NCI-H1092 treated with DMSO at 0.1 percent for 48 hours (cell line): Measurements from ENCODE around the gene GNAT3.

Experiments
- DNase-seq: peaks from one replicate; lab custom pipeline; 2025; lab: John Stamatoyannopoulos, UW

The GNAT3 gene

GRCh38 chr7:80417211-80417793, 94.6 kb downstream of the GNAT3 start:
- DNase-seq = no peak

GRCh38 chr7:80415522-80415921, 96.3 kb downstream of the GNAT3 start:
- no peak for DNase-seq

- DNase-seq = no peak
Measured at GRCh38 chr7:80415114-80415513, 96.8 kb downstream of the GNAT3 start.

- DNase-seq = no peak
Measured at GRCh38 chr7:80414331-80414730, 97.5 kb downstream of the GNAT3 start.

- no peak for DNase-seq
Measured at GRCh38 chr7:80413383-80413945, 98.4 kb downstream of the GNAT3 start.

GRCh38 chr7:80412842-80413241, 99.0 kb downstream of the GNAT3 start:
- DNase-seq = no peak

- DNase-seq = no peak
Measured at GRCh38 chr7:80411621-80412020, 100.2 kb downstream of the GNAT3 start.

GRCh38 chr7:80410081-80410480, 101.8 kb downstream of the GNAT3 start:
- DNase-seq = no peak
